ENCODE measurements around the gene RBBP6. TPM values are rescaled to one million over a fixed set of nuclear protein-coding genes. Genes with fewer than 3 reads are reported as not detected.

Gene RBBP6
- total and polyA plus RNA-seq, 4 donors, result 25.1 to 93.3 (median 37.0) TPM

- ATAC-seq (ENCODE audit: insufficient read depth, low FRiP score) (no peak), DNase-seq (no peak)
- Histone ChIP-seq H3K36me3 (ENCODE audit: control insufficient read depth in 4 of 4, insufficient read depth in 4 of 4, low read length in 4 of 4) (no peaks in the 10 kb centered on the region), H3K27me3 (ENCODE audit: control insufficient read depth in 3 of 3, insufficient read depth in 3 of 3, low read length in 2 of 3) (no peaks in the 10 kb centered on the region), H3K9ac (ENCODE audit: insufficient read depth in 1 of 2, low read length in 2 of 2) (no peak overlapping the region), H3K4me1 (ENCODE audit: control insufficient read depth in 5 of 5, insufficient read depth in 5 of 5, low read length in 5 of 5) (no peaks in the 10 kb centered on the region), H3K9me3 (ENCODE audit: control insufficient read depth in 4 of 4, insufficient read depth in 3 of 4, low read length in 3 of 4) (no peaks in the 10 kb centered on the region), H3K27ac (ENCODE audit: low read depth in 1 of 2, low read length in 1 of 2) (no peak overlapping the region), H3K4me3 (no peak overlapping the region)
- TF ChIP-seq CTCF (IDR thresholded peaks at IDR 0.05; ENCODE audit: control extremely low read depth, extremely low read depth), result no peak
- 91 to 94% methylated on average over 2 of the region's 2 CpGs for WGBS, 2 donors
These were observed 78.1 kb downstream of the RBBP6 start for GRCh38 chr16:24617502-24617901.

Other genes with a start within 250 kb of the RBBP6 start
- gene TNRC6A, start 190.1 kb downstream of the RBBP6 start, total RNA-seq, result 10 to 100 TPM; 46.3 to 93.0 TPM
- gene TNRC6A, start 190.1 kb downstream of the RBBP6 start, polyA plus RNA-seq, result 10 to 100 TPM; 10.3 to 13.2 TPM

All from lung (tissue), 12 donors.